ENCODE results near the gene CCT6B. TPM values are rescaled to one million over a fixed set of nuclear protein-coding genes. Genes with fewer than 3 reads are reported as not detected.
"Not testable (repeated sequence)": the region's sequence is repeated elsewhere in the genome, so short reads cannot be mapped to it uniquely, and the experiment has no call there.

The CCT6B gene
- total and polyA plus RNA-seq, 10 donors: 1.3 to 7.6 (median 2.9) TPM

GRCh38 chr17:34974794-34975785 lies 13.8 kb upstream of the CCT6B start:
- no peak for DNase-seq
- Histone ChIP-seq H3K9me3 (no peaks in the 10 kb centered on the region), H3K4me3 (no peak overlapping the region), H3K27me3 (replicated peaks in 1 of 7) (no peaks in the 10 kb centered on the region), H3K4me1 (peaks cover 5 to 11% (median 10%) of the 10 kb centered on the region in 6 donors), H3K27ac (no peak overlapping the region), H3K36me3 (peaks cover 0 to under 1% (median 0%) of the 10 kb centered on the region in 6 donors)
- 86 to 91% (median 86%) methylated on average over 3 of the region's 3 CpGs for WGBS, 5 donors
- intact Hi-C loops (cut with DNase I; ENCODE audit: low total_unique reads): no loop called here
- TF ChIP-seq, protein P1, sequence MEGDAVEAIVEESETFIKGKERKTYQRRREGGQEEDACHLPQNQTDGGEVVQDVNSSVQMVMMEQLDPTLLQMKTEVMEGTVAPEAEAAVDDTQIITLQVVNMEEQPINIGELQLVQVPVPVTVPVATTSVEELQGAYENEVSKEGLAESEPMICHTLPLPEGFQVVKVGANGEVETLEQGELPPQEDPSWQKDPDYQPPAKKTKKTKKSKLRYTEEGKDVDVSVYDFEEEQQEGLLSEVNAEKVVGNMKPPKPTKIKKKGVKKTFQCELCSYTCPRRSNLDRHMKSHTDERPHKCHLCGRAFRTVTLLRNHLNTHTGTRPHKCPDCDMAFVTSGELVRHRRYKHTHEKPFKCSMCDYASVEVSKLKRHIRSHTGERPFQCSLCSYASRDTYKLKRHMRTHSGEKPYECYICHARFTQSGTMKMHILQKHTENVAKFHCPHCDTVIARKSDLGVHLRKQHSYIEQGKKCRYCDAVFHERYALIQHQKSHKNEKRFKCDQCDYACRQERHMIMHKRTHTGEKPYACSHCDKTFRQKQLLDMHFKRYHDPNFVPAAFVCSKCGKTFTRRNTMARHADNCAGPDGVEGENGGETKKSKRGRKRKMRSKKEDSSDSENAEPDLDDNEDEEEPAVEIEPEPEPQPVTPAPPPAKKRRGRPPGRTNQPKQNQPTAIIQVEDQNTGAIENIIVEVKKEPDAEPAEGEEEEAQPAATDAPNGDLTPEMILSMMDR (IDR thresholded peaks at IDR 0.05 in 8 of 11, conservative IDR thresholded peaks at IDR 0.05 in 3 of 11): no peak
- no peak for TF ChIP-seq POLR2AphosphoS5 (IDR thresholded peaks at IDR 0.05)

GRCh38 chr17:34974179-34974578 lies 12.9 kb upstream of the CCT6B start:
- DNase-seq: no peak
- intact Hi-C loops (cut with DNase I; ENCODE audit: low total_unique reads): no loop called here
- Histone ChIP-seq H3K27me3 (replicated peaks in 1 of 7) (no peaks in the 10 kb centered on the region), H3K27ac (no peak overlapping the region), H3K9me3 (no peaks in the 10 kb centered on the region), H3K4me3 (no peak overlapping the region), H3K4me1 (peaks cover 0 to 3% (median under 1%) of the 10 kb centered on the region in 6 donors), H3K36me3 (peaks cover 0 to 10% (median 0%) of the 10 kb centered on the region in 6 donors)
- no peak for TF ChIP-seq POLR2AphosphoS5 (IDR thresholded peaks at IDR 0.05)
- TF ChIP-seq, protein P1 (IDR thresholded peaks at IDR 0.05 in 8 of 11, conservative IDR thresholded peaks at IDR 0.05 in 3 of 11): no peak
- no peak for TF ChIP-seq POLR2A (IDR thresholded peaks at IDR 0.05)
- 39 to 56% (median 45%) methylated on average over 2 of the region's 2 CpGs for WGBS, 5 donors

DNA sequence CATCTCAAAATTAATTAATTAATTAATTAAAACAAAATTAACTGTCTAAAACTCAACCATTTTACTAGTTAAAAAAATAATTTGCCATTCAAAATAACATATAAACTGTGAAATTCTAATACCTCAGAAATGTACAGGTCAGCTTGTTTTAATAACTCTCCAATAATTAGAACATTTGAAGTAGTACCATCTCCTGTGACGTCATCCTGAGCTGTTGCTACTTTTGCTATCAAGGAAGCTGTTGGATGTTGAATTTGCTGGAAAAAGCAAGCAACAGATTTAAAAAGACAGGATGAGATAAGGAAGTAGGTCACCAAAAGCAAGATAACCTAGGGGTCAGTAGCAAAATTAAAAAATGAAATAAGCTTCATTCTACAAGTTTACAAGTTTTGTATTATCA lies 2.8 kb downstream of the CCT6B start:
- 69 to 84% (median 75%) methylated on average over 1 of the region's 1 CpG for WGBS, 5 donors
- no peak for DNase-seq
- Histone ChIP-seq H3K4me3 (no peak overlapping the region), H3K36me3 (peaks cover 0 to 8% (median 1%) of the 10 kb centered on the region in 6 donors), H3K9me3 (no peaks in the 10 kb centered on the region), H3K27ac (no peak overlapping the region), H3K4me1 (peaks cover 15 to 26% (median 24%) of the 10 kb centered on the region in 6 donors), H3K27me3 (replicated peaks in 1 of 7) (no peaks in the 10 kb centered on the region)
- intact Hi-C loops (cut with DNase I; ENCODE audit: low total_unique reads): no loop called here
- TF ChIP-seq, protein P1 (IDR thresholded peaks at IDR 0.05 in 8 of 11, conservative IDR thresholded peaks at IDR 0.05 in 3 of 11): no peak
- no peak for TF ChIP-seq POLR2AphosphoS5 (IDR thresholded peaks at IDR 0.05)
- TF ChIP-seq POLR2A (IDR thresholded peaks at IDR 0.05): no peak

DNA sequence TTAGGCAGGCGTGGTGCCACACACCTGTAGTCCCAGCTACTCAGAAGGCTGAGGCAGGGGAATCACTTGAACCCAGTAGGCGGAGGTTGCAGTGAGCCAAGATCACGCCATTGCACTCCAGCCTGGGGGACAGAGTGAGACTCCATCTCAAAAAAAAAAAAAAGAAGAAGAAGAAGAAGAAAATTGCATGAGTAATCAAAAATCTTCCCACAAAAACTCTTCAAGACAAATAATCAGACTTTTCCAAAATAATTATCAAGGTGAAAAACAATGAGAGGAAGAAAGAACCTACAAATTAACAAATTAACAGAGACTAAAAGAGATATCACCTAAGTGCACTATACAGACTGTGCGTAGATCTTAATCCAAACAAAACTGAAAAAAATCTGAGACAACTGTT lies 10.5 kb downstream of the CCT6B start:
- H3K27me3 ChIP-seq (replicated peaks in 1 of 7); H3K36me3 ChIP-seq; H3K27ac ChIP-seq; intact Hi-C loops (cut with DNase I; ENCODE audit: low total_unique reads); DNase-seq; H3K9me3 ChIP-seq; H3K4me1 ChIP-seq; H3K4me3 ChIP-seq: not testable (repeated sequence)
- 92 to 96% (median 94%) methylated on average over 4 of the region's 4 CpGs for WGBS, 5 donors
